Measurements from ENCODE around the gene SLC9A2. TPM values are rescaled to one million over a fixed set of nuclear protein-coding genes. Genes with fewer than 3 reads are reported as not detected.

Gene SLC9A2
- total and polyA plus RNA-seq, 2 donors (not counting 1 experiment from before 2014, with no cell fraction given) = not detected

DNA sequence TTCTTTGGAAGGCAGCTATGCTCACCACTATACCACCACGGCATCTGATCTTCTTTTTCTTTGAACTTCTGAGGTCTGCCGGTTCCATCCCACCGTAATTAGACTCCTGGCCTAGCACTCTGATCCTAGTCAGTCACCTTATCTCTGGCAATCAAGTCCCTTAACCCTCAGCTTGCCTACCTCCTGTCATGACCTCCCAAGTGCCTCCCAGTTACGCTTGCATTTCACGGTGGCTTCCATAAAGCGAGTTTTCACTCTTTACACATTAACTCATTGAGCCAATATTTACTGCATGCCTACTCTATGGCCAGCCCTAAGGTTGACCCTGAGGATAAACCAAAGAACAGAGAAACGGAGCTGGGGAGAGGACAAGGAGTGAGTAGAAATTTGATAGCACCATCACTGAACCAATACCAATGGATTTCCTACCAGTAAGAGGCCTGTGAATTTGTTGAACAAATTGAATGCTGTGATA, 104.7 kb downstream of the SLC9A2 start:
- H3K4me3 ChIP-seq (replicated peaks in 1 of 4; ENCODE audit: control extremely low read depth in 1 of 4, insufficient read depth in 1 of 4, low read depth in 3 of 4, low read length in 4 of 4) = no peak overlapping the region
- H4K20me1 ChIP-seq (ENCODE audit: control insufficient read depth, extremely low read depth, insufficient read depth, low read length) = no peaks in the 10 kb centered on the region
- H3K27ac ChIP-seq (ENCODE audit: insufficient read depth, low read length) = no peak overlapping the region
- no peaks in the 10 kb centered on the region for H3K36me3 ChIP-seq (ENCODE audit: control insufficient read depth, insufficient read depth, low read length)
- no peaks in the 10 kb centered on the region for H3K9me3 ChIP-seq (ENCODE audit: control insufficient read depth, insufficient read depth, low read depth, low read length)
- no peaks in the 10 kb centered on the region for H3K79me2 ChIP-seq (ENCODE audit: control insufficient read depth, insufficient read depth, low read length)
- no peak overlapping the region for H3K9ac ChIP-seq (ENCODE audit: insufficient read depth, low read length)
- no peaks in the 10 kb centered on the region for H3K4me1 ChIP-seq (ENCODE audit: control insufficient read depth, extremely low read depth, insufficient read depth, low read length)
- H2AFZ ChIP-seq (ENCODE audit: low read length) = no peak overlapping the region
- DNase-seq (ENCODE audit: low read depth in 2 of 2) = no peak
- TF ChIP-seq EZH2 (IDR thresholded peaks at IDR 0.05; ENCODE audit: low read length, missing control alignments) = no peak
- no peak for TF ChIP-seq CTCF (conservative IDR thresholded peaks at IDR 0.05 in 1 of 2, IDR thresholded peaks at IDR 0.05 in 1 of 2; ENCODE audit: low read depth in 1 of 2, low read length in 2 of 2)
- no peaks in the 10 kb centered on the region for H3K27me3 ChIP-seq (ENCODE audit: control insufficient read depth, insufficient read depth, low read length)
- no peak overlapping the region for H3K4me2 ChIP-seq (ENCODE audit: extremely low read depth, insufficient read depth, low read length)

- H3K9ac ChIP-seq (ENCODE audit: insufficient read depth, low read length) = no peak overlapping the region
- no peaks in the 10 kb centered on the region for H3K4me1 ChIP-seq (ENCODE audit: control insufficient read depth, extremely low read depth, insufficient read depth, low read length)
- H3K36me3 ChIP-seq (ENCODE audit: control insufficient read depth, insufficient read depth, low read length) = no peaks in the 10 kb centered on the region
- H3K4me2 ChIP-seq (ENCODE audit: extremely low read depth, insufficient read depth, low read length) = no peak overlapping the region
- no peak for DNase-seq (ENCODE audit: low read depth in 2 of 2)
- no peaks in the 10 kb centered on the region for H3K79me2 ChIP-seq (ENCODE audit: control insufficient read depth, insufficient read depth, low read length)
- no peak overlapping the region for H3K27ac ChIP-seq (ENCODE audit: insufficient read depth, low read length)
- TF ChIP-seq CTCF (conservative IDR thresholded peaks at IDR 0.05 in 1 of 2, IDR thresholded peaks at IDR 0.05 in 1 of 2; ENCODE audit: low read depth in 1 of 2, low read length in 2 of 2) = no peak
- TF ChIP-seq EZH2 (IDR thresholded peaks at IDR 0.05; ENCODE audit: low read length, missing control alignments) = no peak
- no peaks in the 10 kb centered on the region for H3K27me3 ChIP-seq (ENCODE audit: control insufficient read depth, insufficient read depth, low read length)
- no peak overlapping the region for H3K4me3 ChIP-seq (replicated peaks in 1 of 4; ENCODE audit: control extremely low read depth in 1 of 4, insufficient read depth in 1 of 4, low read depth in 3 of 4, low read length in 4 of 4)
- no peaks in the 10 kb centered on the region for H3K9me3 ChIP-seq (ENCODE audit: control insufficient read depth, insufficient read depth, low read depth, low read length)
- no peak overlapping the region for H2AFZ ChIP-seq (ENCODE audit: low read length)
- no peaks in the 10 kb centered on the region for H4K20me1 ChIP-seq (ENCODE audit: control insufficient read depth, extremely low read depth, insufficient read depth, low read length)
These were observed 105.2 kb downstream of the SLC9A2 start for GRCh38 chr2:102724553-102724952.

- no peak overlapping the region for H3K4me3 ChIP-seq (replicated peaks in 1 of 4; ENCODE audit: control extremely low read depth in 1 of 4, insufficient read depth in 1 of 4, low read depth in 3 of 4, low read length in 4 of 4)
- no peak overlapping the region for H3K4me2 ChIP-seq (ENCODE audit: extremely low read depth, insufficient read depth, low read length)
- no peak overlapping the region for H3K9ac ChIP-seq (ENCODE audit: insufficient read depth, low read length)
- no peak for DNase-seq (ENCODE audit: low read depth in 2 of 2)
- H3K27ac ChIP-seq (ENCODE audit: insufficient read depth, low read length) = no peak overlapping the region
- H3K79me2 ChIP-seq (ENCODE audit: control insufficient read depth, insufficient read depth, low read length) = no peaks in the 10 kb centered on the region
- no peak overlapping the region for H2AFZ ChIP-seq (ENCODE audit: low read length)
- TF ChIP-seq CTCF (conservative IDR thresholded peaks at IDR 0.05 in 1 of 2, IDR thresholded peaks at IDR 0.05 in 1 of 2; ENCODE audit: low read depth in 1 of 2, low read length in 2 of 2) (no peak), EZH2 (IDR thresholded peaks at IDR 0.05; ENCODE audit: low read length, missing control alignments) (no peak)
- H3K36me3 ChIP-seq (ENCODE audit: control insufficient read depth, insufficient read depth, low read length) = no peaks in the 10 kb centered on the region
- no peaks in the 10 kb centered on the region for H3K27me3 ChIP-seq (ENCODE audit: control insufficient read depth, insufficient read depth, low read length)
- H3K9me3 ChIP-seq (ENCODE audit: control insufficient read depth, insufficient read depth, low read depth, low read length) = no peaks in the 10 kb centered on the region
- no peaks in the 10 kb centered on the region for H4K20me1 ChIP-seq (ENCODE audit: control insufficient read depth, extremely low read depth, insufficient read depth, low read length)
- no peaks in the 10 kb centered on the region for H3K4me1 ChIP-seq (ENCODE audit: control insufficient read depth, extremely low read depth, insufficient read depth, low read length)
These were observed 107.1 kb downstream of the SLC9A2 start for GRCh38 chr2:102726128-102727087.
